ENCODE data around the gene PCDHB2. TPM values are rescaled to one million over a fixed set of nuclear protein-coding genes. Genes with fewer than 3 reads are reported as not detected.
"Not testable (repeated sequence)": the region's sequence is repeated elsewhere in the genome, so short reads cannot be mapped to it uniquely, and the experiment has no call there.

PCDHB2 gene
- total and polyA plus RNA-seq, 2 experiments from 2014 or later = 4.4 to 4.9 TPM

DNA sequence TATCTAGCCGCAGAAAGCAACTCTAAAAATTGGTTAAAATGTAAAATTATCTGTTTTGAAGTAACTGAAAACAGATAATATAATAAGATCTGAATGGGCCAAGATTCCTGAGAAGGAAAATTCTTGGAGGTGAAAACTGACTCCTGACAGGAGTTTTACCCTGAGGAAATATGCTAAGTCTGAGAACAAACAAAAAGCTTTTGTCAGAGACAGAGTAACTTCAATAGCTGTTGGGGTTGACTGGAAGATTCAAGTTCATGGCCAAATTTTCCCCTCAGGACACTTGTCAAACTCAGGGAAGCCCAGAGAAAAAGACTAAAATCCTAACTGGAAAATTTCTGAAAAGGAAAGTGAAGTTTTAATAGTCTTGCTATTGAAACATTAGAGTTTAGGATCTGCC is 32.9 kb downstream of the PCDHB2 start:
- 48 to 53% methylated on average over 1 of the region's 1 CpG for WGBS, 2 experiments (ENCODE audit: low coverage in 1 of 2, low lambda C conversion rate in 2 of 2, missing lambda C conversion rate in 2 of 2)
- H3K4me2 ChIP-seq (ENCODE audit: unreplicated experiment) = no peak overlapping the region
- no peaks in the 10 kb centered on the region for H3K9me2 ChIP-seq (ENCODE audit: insufficient read depth)
- no peaks in the 10 kb centered on the region for H3K79me2 ChIP-seq (ENCODE audit: insufficient read depth)
- no peak for DNase-seq
- H3K4me1 ChIP-seq (ENCODE audit: insufficient read depth) = no peaks in the 10 kb centered on the region
- no peaks in the 10 kb centered on the region; the same call in 1 of the 2 replicates for H3K27me3 ChIP-seq (replicated peaks; ENCODE audit: insufficient read depth)
- H3K9ac ChIP-seq = no peak overlapping the region
- no peak overlapping the region for H3K27ac ChIP-seq
- H3F3A ChIP-seq (ENCODE audit: insufficient read depth) = no peaks in the 10 kb centered on the region
- no peaks in the 10 kb centered on the region for H3K36me3 ChIP-seq (ENCODE audit: low read depth)
- H4K20me1 ChIP-seq (ENCODE audit: insufficient read depth) = no peaks in the 10 kb centered on the region
- in situ Hi-C loops (cut with MboI) = no loop called here
- no peak for TF ChIP-seq EZH2 (IDR thresholded peaks at IDR 0.05; ENCODE audit: insufficient read depth, poor library complexity, severe bottlenecking)
- TF ChIP-seq EZH2phosphoT487 (IDR thresholded peaks at IDR 0.05; ENCODE audit: insufficient read depth, low read depth) = no peak
- no peak overlapping the region for H2AFZ ChIP-seq
- no peak overlapping the region for H3K4me3 ChIP-seq
- no peaks in the 10 kb centered on the region for H3K9me3 ChIP-seq (ENCODE audit: low read depth)

DNA sequence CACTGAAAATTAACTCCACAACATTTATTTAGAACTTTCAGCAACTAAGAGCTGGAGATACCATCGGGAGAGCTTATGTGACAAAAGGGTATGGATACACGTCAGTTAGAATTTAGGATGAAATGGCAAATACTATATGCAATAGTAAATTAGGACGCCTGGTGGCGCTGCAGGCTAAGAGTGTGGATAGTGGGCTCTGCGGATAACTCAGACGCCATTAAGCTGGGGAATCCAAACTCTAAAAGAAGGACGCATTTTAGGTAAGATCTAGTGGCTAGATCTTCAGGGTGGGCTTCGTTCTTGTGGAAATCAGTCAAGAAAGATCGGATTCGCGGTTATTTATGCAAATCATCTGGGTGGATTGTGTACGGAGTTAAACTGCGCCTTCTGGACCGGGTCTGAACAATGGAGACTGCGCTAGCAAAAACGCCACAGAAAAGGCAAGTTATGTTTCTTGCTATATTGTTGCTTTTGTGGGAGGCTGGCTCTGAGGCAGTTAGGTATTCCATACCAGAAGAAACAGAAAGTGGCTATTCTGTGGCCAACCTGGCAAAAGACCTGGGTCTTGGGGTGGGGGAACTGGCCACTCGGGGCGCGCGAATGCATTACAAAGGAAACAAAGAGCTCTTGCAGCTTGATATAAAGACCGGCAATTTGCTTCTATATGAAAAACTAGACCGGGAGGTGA is 40.8 kb downstream of the PCDHB2 start, which contains the start of gene PCDHB5:
PCDHB5 (plus strand) TSS at position 177 of the 688 bp plus-strand sequence; CDS start at position 406, 229 bp downstream.
- Histone ChIP-seq H3F3A (ENCODE audit: insufficient read depth) (no peaks in the 10 kb centered on the region), H3K27me3 (replicated peaks; ENCODE audit: insufficient read depth) (no peaks in the 10 kb centered on the region), H4K20me1 (ENCODE audit: insufficient read depth) (no peaks in the 10 kb centered on the region), H3K4me1 (ENCODE audit: insufficient read depth) (no peaks in the 10 kb centered on the region), H3K79me2 (ENCODE audit: insufficient read depth) (no peaks in the 10 kb centered on the region), H3K9me3 (ENCODE audit: low read depth) (no peaks in the 10 kb centered on the region), H3K4me3 (peak within 1 kb of the TSS; percentile 15), H3K36me3 (ENCODE audit: low read depth) (no peaks in the 10 kb centered on the region), H3K4me2 (ENCODE audit: unreplicated experiment) (no peak within 1 kb of the TSS), H3K9ac (no peak within 1 kb of the TSS), H3K27ac (no peak within 1 kb of the TSS), H2AFZ (no peak within 1 kb of the TSS; the same call in 1 of the 2 replicates), H3K9me2 (ENCODE audit: insufficient read depth) (no peaks in the 10 kb centered on the region)
- DNase-seq = peak; percentile 15
- WGBS, 2 experiments (ENCODE audit: low coverage in 1 of 2, low lambda C conversion rate in 2 of 2, missing lambda C conversion rate in 2 of 2) = 22 to 23% methylated on average over 22 of the region's 22 CpGs
- TF ChIP-seq EZH2 (IDR thresholded peaks at IDR 0.05; ENCODE audit: insufficient read depth, poor library complexity, severe bottlenecking) (no peak), EZH2phosphoT487 (IDR thresholded peaks at IDR 0.05; ENCODE audit: insufficient read depth, low read depth) (no peak)
- in situ Hi-C loops (cut with MboI) = no loop called here

DNA sequence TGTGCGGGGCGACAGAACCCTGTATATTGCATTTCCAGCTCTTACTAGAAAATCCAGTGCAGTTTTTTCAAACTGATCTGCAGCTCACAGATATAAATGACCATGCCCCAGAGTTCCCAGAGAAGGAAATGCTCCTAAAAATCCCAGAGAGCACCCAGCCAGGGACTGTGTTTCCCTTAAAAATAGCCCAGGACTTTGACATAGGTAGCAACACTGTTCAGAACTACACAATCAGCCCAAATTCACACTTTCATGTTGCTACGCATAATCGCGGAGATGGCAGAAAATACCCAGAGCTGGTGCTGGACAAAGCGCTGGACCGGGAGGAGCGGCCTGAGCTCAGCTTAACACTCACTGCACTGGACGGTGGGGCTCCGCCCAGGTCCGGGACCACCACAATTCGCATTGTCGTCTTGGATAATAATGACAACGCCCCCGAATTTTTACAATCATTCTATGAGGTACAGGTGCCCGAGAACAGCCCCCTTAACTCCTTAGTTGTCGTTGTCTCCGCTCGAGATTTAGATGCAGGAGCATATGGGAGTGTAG is 41.4 kb downstream of the PCDHB2 start:
- no peak for TF ChIP-seq EZH2 (IDR thresholded peaks at IDR 0.05; ENCODE audit: insufficient read depth, poor library complexity, severe bottlenecking)
- TF ChIP-seq EZH2phosphoT487 (IDR thresholded peaks at IDR 0.05; ENCODE audit: insufficient read depth, low read depth) = no peak
- H3K9me3 ChIP-seq (ENCODE audit: low read depth) = no peaks in the 10 kb centered on the region
- WGBS, 2 experiments (ENCODE audit: low coverage in 1 of 2, low lambda C conversion rate in 2 of 2, missing lambda C conversion rate in 2 of 2) = 32 to 37% methylated on average over 19 of the region's 19 CpGs
- H3K9ac ChIP-seq = no peak overlapping the region
- H3F3A ChIP-seq (ENCODE audit: insufficient read depth) = no peaks in the 10 kb centered on the region
- H3K27me3 ChIP-seq (replicated peaks; ENCODE audit: insufficient read depth) = no peaks in the 10 kb centered on the region
- H3K36me3 ChIP-seq (ENCODE audit: low read depth) = no peaks in the 10 kb centered on the region
- H3K4me2 ChIP-seq (ENCODE audit: unreplicated experiment) = no peak overlapping the region
- H3K27ac ChIP-seq = no peak overlapping the region
- no peak overlapping the region; the same call in 1 of the 2 replicates for H2AFZ ChIP-seq
- in situ Hi-C loops (cut with MboI) = no loop called here
- no peaks in the 10 kb centered on the region for H4K20me1 ChIP-seq (ENCODE audit: insufficient read depth)
- no peak for DNase-seq
- no peaks in the 10 kb centered on the region for H3K4me1 ChIP-seq (ENCODE audit: insufficient read depth)
- H3K9me2 ChIP-seq (ENCODE audit: insufficient read depth) = no peaks in the 10 kb centered on the region
- H3K4me3 ChIP-seq = no peak overlapping the region
- H3K79me2 ChIP-seq (ENCODE audit: insufficient read depth) = no peaks in the 10 kb centered on the region

DNA sequence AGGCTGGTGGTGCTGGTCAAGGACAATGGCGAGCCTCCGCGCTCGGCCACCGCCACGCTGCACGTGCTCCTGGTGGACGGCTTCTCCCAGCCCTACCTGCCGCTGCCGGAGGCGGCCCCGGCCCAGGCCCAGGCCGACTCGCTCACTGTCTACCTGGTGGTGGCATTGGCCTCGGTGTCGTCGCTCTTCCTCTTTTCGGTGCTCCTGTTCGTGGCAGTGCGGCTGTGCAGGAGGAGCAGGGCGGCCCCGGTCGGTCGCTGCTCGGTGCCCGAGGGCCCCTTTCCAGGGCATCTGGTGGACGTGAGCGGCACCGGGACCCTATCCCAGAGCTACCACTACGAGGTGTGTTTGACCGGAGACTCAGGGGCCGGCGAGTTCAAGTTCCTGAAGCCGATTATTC is 42.9 kb downstream of the PCDHB2 start:
- H4K20me1 ChIP-seq (ENCODE audit: insufficient read depth); DNase-seq; H3K4me2 ChIP-seq (ENCODE audit: unreplicated experiment); H3K9ac ChIP-seq; H3K4me1 ChIP-seq (ENCODE audit: insufficient read depth); H2AFZ ChIP-seq; H3K79me2 ChIP-seq (ENCODE audit: insufficient read depth); H3K9me3 ChIP-seq (ENCODE audit: low read depth); H3K9me2 ChIP-seq (ENCODE audit: insufficient read depth); H3K27me3 ChIP-seq (replicated peaks; ENCODE audit: insufficient read depth); H3K27ac ChIP-seq; H3F3A ChIP-seq (ENCODE audit: insufficient read depth); H3K36me3 ChIP-seq (ENCODE audit: low read depth); in situ Hi-C loops (cut with MboI); H3K4me3 ChIP-seq: not testable (repeated sequence)
- WGBS, 2 experiments (ENCODE audit: low coverage in 1 of 2, low lambda C conversion rate in 2 of 2, missing lambda C conversion rate in 2 of 2) = 41 to 57% methylated on average over 27 to 33 of the region's 34 CpGs

Other genes with a start within 250 kb of the PCDHB2 start
- gene PCDHA9, start 246.2 kb upstream of the PCDHB2 start, total RNA-seq (2014; rRNA removed; shearing (Covaris generic)) = not detected in 2 replicates
- gene PCDHA9, start 246.2 kb upstream of the PCDHB2 start, polyA plus RNA-seq (2016; fragmentation: Nextera tagmentation; extraction: Ambion mirVana) = 0.04 TPM in 1 of 2 replicates, not detected in the other
- gene PCDHA10, start 238.7 kb upstream of the PCDHB2 start, total RNA-seq (2014; rRNA removed; shearing (Covaris generic)) = 0.11 and 0.13 TPM in 2 replicates
- 0.13 and 0.26 TPM in 2 replicates for gene PCDHA10, start 238.7 kb upstream of the PCDHB2 start, polyA plus RNA-seq (2016; fragmentation: Nextera tagmentation; extraction: Ambion mirVana)
- not detected in 2 replicates for gene PCDHA11, start 225.7 kb upstream of the PCDHB2 start, total RNA-seq (2014; rRNA removed; shearing (Covaris generic))
- gene PCDHA11, start 225.7 kb upstream of the PCDHB2 start, polyA plus RNA-seq (2016; fragmentation: Nextera tagmentation; extraction: Ambion mirVana) = not detected in 2 replicates
- not detected in 2 replicates for gene PCDHA12, start 219.3 kb upstream of the PCDHB2 start, total RNA-seq (2014; rRNA removed; shearing (Covaris generic))
- not detected in 2 replicates for gene PCDHA12, start 219.3 kb upstream of the PCDHB2 start, polyA plus RNA-seq (2016; fragmentation: Nextera tagmentation; extraction: Ambion mirVana)
- not detected in 2 replicates for gene PCDHA13, start 212.5 kb upstream of the PCDHB2 start, total RNA-seq (2014; rRNA removed; shearing (Covaris generic))
- gene PCDHA13, start 212.5 kb upstream of the PCDHB2 start, polyA plus RNA-seq (2016; fragmentation: Nextera tagmentation; extraction: Ambion mirVana) = not detected in 2 replicates
- gene PCDHAC1, start 168.3 kb upstream of the PCDHB2 start, total RNA-seq (2014; rRNA removed; shearing (Covaris generic)) = 0.38 TPM in 1 of 2 replicates, not detected in the other
- gene PCDHAC1, start 168.3 kb upstream of the PCDHB2 start, polyA plus RNA-seq (2016; fragmentation: Nextera tagmentation; extraction: Ambion mirVana) = not detected in 2 replicates
- not detected in 2 replicates for gene PCDHAC2, start 128.1 kb upstream of the PCDHB2 start, total RNA-seq (2014; rRNA removed; shearing (Covaris generic))
- gene PCDHAC2, start 128.1 kb upstream of the PCDHB2 start, polyA plus RNA-seq (2016; fragmentation: Nextera tagmentation; extraction: Ambion mirVana) = not detected in 2 replicates
- not detected in 2 replicates for gene PCDHB1, start 43.2 kb upstream of the PCDHB2 start, total RNA-seq (2014; rRNA removed; shearing (Covaris generic))
- gene PCDHB1, start 43.2 kb upstream of the PCDHB2 start, polyA plus RNA-seq (2016; fragmentation: Nextera tagmentation; extraction: Ambion mirVana) = not detected in 2 replicates
- 0.76 and 1.1 TPM in 2 replicates for gene PCDHB3, start 5.9 kb downstream of the PCDHB2 start, total RNA-seq (2014; rRNA removed; shearing (Covaris generic))
- gene PCDHB3, start 5.9 kb downstream of the PCDHB2 start, polyA plus RNA-seq (2016; fragmentation: Nextera tagmentation; extraction: Ambion mirVana) = 0.23 and 0.24 TPM in 2 replicates
- gene PCDHB4, start 27.2 kb downstream of the PCDHB2 start, total RNA-seq (2014; rRNA removed; shearing (Covaris generic)) = 0.22 and 0.63 TPM in 2 replicates
- 0.60 and 1.0 TPM in 2 replicates for gene PCDHB4, start 27.2 kb downstream of the PCDHB2 start, polyA plus RNA-seq (2016; fragmentation: Nextera tagmentation; extraction: Ambion mirVana)
- 0.43 and 1.3 TPM in 2 replicates for gene PCDHB5, start 40.6 kb downstream of the PCDHB2 start, total RNA-seq (2014; rRNA removed; shearing (Covaris generic))
- gene PCDHB5, start 40.6 kb downstream of the PCDHB2 start, polyA plus RNA-seq (2016; fragmentation: Nextera tagmentation; extraction: Ambion mirVana) = 0.05 TPM in 1 of 2 replicates, not detected in the other
- gene PCDHB6, start 55.4 kb downstream of the PCDHB2 start, total RNA-seq (2014; rRNA removed; shearing (Covaris generic)) = 0.22 and 0.38 TPM in 2 replicates
- gene PCDHB6, start 55.4 kb downstream of the PCDHB2 start, polyA plus RNA-seq (2016; fragmentation: Nextera tagmentation; extraction: Ambion mirVana) = 0.10 and 0.25 TPM in 2 replicates
- 0.65 and 0.89 TPM in 2 replicates for gene PCDHB7, start 78.0 kb downstream of the PCDHB2 start, total RNA-seq (2014; rRNA removed; shearing (Covaris generic))
- gene PCDHB7, start 78.0 kb downstream of the PCDHB2 start, polyA plus RNA-seq (2016; fragmentation: Nextera tagmentation; extraction: Ambion mirVana) = 0.51 and 0.52 TPM in 2 replicates
- gene PCDHB8, start 83.2 kb downstream of the PCDHB2 start, total RNA-seq (2014; rRNA removed; shearing (Covaris generic)) = 2.1 and 2.9 TPM in 2 replicates
- 0.83 and 1.0 TPM in 2 replicates for gene PCDHB8, start 83.2 kb downstream of the PCDHB2 start, polyA plus RNA-seq (2016; fragmentation: Nextera tagmentation; extraction: Ambion mirVana)
- 4.2 and 5.1 TPM in 2 replicates for gene PCDHB16, start 87.8 kb downstream of the PCDHB2 start, total RNA-seq (2014; rRNA removed; shearing (Covaris generic))
- gene PCDHB16, start 87.8 kb downstream of the PCDHB2 start, polyA plus RNA-seq (2016; fragmentation: Nextera tagmentation; extraction: Ambion mirVana) = 4.8 and 5.0 TPM in 2 replicates
- 1.5 and 2.5 TPM in 2 replicates for gene PCDHB9, start 92.5 kb downstream of the PCDHB2 start, total RNA-seq (2014; rRNA removed; shearing (Covaris generic))
- 1.3 and 1.9 TPM in 2 replicates for gene PCDHB9, start 92.5 kb downstream of the PCDHB2 start, polyA plus RNA-seq (2016; fragmentation: Nextera tagmentation; extraction: Ambion mirVana)
- gene PCDHB10, start 97.7 kb downstream of the PCDHB2 start, total RNA-seq (2014; rRNA removed; shearing (Covaris generic)) = 1.3 and 2.9 TPM in 2 replicates
- gene PCDHB10, start 97.7 kb downstream of the PCDHB2 start, polyA plus RNA-seq (2016; fragmentation: Nextera tagmentation; extraction: Ambion mirVana) = 0.86 and 1.3 TPM in 2 replicates
- gene PCDHB11, start 105.0 kb downstream of the PCDHB2 start, total RNA-seq (2014; rRNA removed; shearing (Covaris generic)) = 0.38 and 1.2 TPM in 2 replicates
- gene PCDHB11, start 105.0 kb downstream of the PCDHB2 start, polyA plus RNA-seq (2016; fragmentation: Nextera tagmentation; extraction: Ambion mirVana) = 1.1 TPM in 2 replicates
- gene PCDHB12, start 114.1 kb downstream of the PCDHB2 start, total RNA-seq (2014; rRNA removed; shearing (Covaris generic)) = 0.43 and 2.9 TPM in 2 replicates
- gene PCDHB12, start 114.1 kb downstream of the PCDHB2 start, polyA plus RNA-seq (2016; fragmentation: Nextera tagmentation; extraction: Ambion mirVana) = 0.48 and 0.53 TPM in 2 replicates
- gene PCDHB13, start 119.3 kb downstream of the PCDHB2 start, total RNA-seq (2014; rRNA removed; shearing (Covaris generic)) = 2.8 and 3.3 TPM in 2 replicates
- 1.6 and 2.0 TPM in 2 replicates for gene PCDHB13, start 119.3 kb downstream of the PCDHB2 start, polyA plus RNA-seq (2016; fragmentation: Nextera tagmentation; extraction: Ambion mirVana)
- 2.1 and 4.3 TPM in 2 replicates for gene PCDHB14, start 128.7 kb downstream of the PCDHB2 start, total RNA-seq (2014; rRNA removed; shearing (Covaris generic))
- 1.7 and 2.1 TPM in 2 replicates for gene PCDHB14, start 128.7 kb downstream of the PCDHB2 start, polyA plus RNA-seq (2016; fragmentation: Nextera tagmentation; extraction: Ambion mirVana)
- gene PCDHB15, start 150.8 kb downstream of the PCDHB2 start, total RNA-seq (2014; rRNA removed; shearing (Covaris generic)) = 2.7 and 2.8 TPM in 2 replicates
- gene PCDHB15, start 150.8 kb downstream of the PCDHB2 start, polyA plus RNA-seq (2016; fragmentation: Nextera tagmentation; extraction: Ambion mirVana) = 1.5 and 1.9 TPM in 2 replicates
- gene SLC25A2, start 209.4 kb downstream of the PCDHB2 start, total RNA-seq (2014; rRNA removed; shearing (Covaris generic)) = not detected in 2 replicates
- gene SLC25A2, start 209.4 kb downstream of the PCDHB2 start, polyA plus RNA-seq (2016; fragmentation: Nextera tagmentation; extraction: Ambion mirVana) = not detected in 2 replicates
- 65.0 and 65.9 TPM in 2 replicates for gene TAF7, start 226.2 kb downstream of the PCDHB2 start, total RNA-seq (2014; rRNA removed; shearing (Covaris generic))
- 104 and 114 TPM in 2 replicates for gene TAF7, start 226.2 kb downstream of the PCDHB2 start, polyA plus RNA-seq (2016; fragmentation: Nextera tagmentation; extraction: Ambion mirVana)
- gene PCDHGA1, start 235.9 kb downstream of the PCDHB2 start, total RNA-seq (2014; rRNA removed; shearing (Covaris generic)) = 0.38 and 1.8 TPM in 2 replicates
- 0.63 and 0.72 TPM in 2 replicates for gene PCDHGA1, start 235.9 kb downstream of the PCDHB2 start, polyA plus RNA-seq (2016; fragmentation: Nextera tagmentation; extraction: Ambion mirVana)
- gene PCDHGA2, start 244.1 kb downstream of the PCDHB2 start, total RNA-seq (2014; rRNA removed; shearing (Covaris generic)) = 6.3 and 7.3 TPM in 2 replicates
- 4.3 and 5.3 TPM in 2 replicates for gene PCDHGA2, start 244.1 kb downstream of the PCDHB2 start, polyA plus RNA-seq (2016; fragmentation: Nextera tagmentation; extraction: Ambion mirVana)
- 7.5 and 7.6 TPM in 2 replicates for gene PCDHGA3, start 249.2 kb downstream of the PCDHB2 start, total RNA-seq (2014; rRNA removed; shearing (Covaris generic))
- 4.0 and 5.4 TPM in 2 replicates for gene PCDHGA3, start 249.2 kb downstream of the PCDHB2 start, polyA plus RNA-seq (2016; fragmentation: Nextera tagmentation; extraction: Ambion mirVana)